MM.1S (cell line): ENCODE measurements around the gene RNF2.

Source experiments
- DNase-seq: peaks from one replicate; pipeline ENCODE4 v3.0.0-alpha.2; 2015
- H2AFZ ChIP-seq: fragments of 300-600 bp; sonication (generic); 2 replicates; pipeline ENCODE4 v1.6.0; 2016; ENCODE audit warnings: antibody characterized with exemption, low read length
- H3F3A ChIP-seq: fragments of 300-600 bp; sonication (generic); 2 replicates; pipeline ENCODE4 v1.6.1; 2016; ENCODE audit warnings: mild to moderate bottlenecking, antibody characterized with exemption, low read length, moderate library complexity, mixed read lengths; ENCODE audit not compliant: insufficient read depth
- H3K27ac ChIP-seq: fragments of 300-600 bp; sonication (generic); 2 replicates; pipeline ENCODE4 v1.5.1; 2016; ENCODE audit warnings: mild to moderate bottlenecking, low read length
- H3K27me3 ChIP-seq: fragments of 300-600 bp; sonication (generic); replicated peaks from 2 replicates; pipeline ENCODE4 v1.6.0; 2016; ENCODE audit warnings: low read length; ENCODE audit not compliant: insufficient read depth
- H3K36me3 ChIP-seq: fragments of 300-600 bp; sonication (generic); replicated peaks from 2 replicates; pipeline ENCODE4 v1.6.1; 2016; ENCODE audit warnings: mild to moderate bottlenecking, low read length, mixed read lengths; ENCODE audit not compliant: insufficient read depth
- H3K4me1 ChIP-seq: fragments of 300-600 bp; sonication (generic); 2 replicates; pipeline ENCODE4 v1.6.1; 2016; ENCODE audit warnings: low read length, mixed read lengths
- H3K4me2 ChIP-seq: fragments of 300-600 bp; sonication (generic); 2 replicates; pipeline ENCODE4 v1.6.0; 2016; ENCODE audit warnings: low read depth, low read length
- H3K4me3 ChIP-seq: fragments of 300-600 bp; sonication (generic); 2 replicates; pipeline ENCODE4 v1.5.1; 2016; ENCODE audit warnings: low read length, mixed read lengths
- H3K79me2 ChIP-seq: fragments of 300-600 bp; sonication (generic); 2 replicates; pipeline ENCODE4 v1.6.1; 2016; ENCODE audit warnings: mixed run types, low read length, mixed read lengths
- H3K9ac ChIP-seq: fragments of 300-600 bp; sonication (generic); 2 replicates; pipeline ENCODE4 v1.6.1; 2016; ENCODE audit warnings: low read length, mixed read lengths
- H3K9me2 ChIP-seq: fragments of 300-600 bp; sonication (generic); replicated peaks from 2 replicates; pipeline ENCODE4 v1.6.1; 2016; ENCODE audit warnings: mild to moderate bottlenecking, low read length, mixed read lengths; ENCODE audit not compliant: insufficient read depth
- H3K9me3 ChIP-seq: fragments of 300-600 bp; sonication (generic); replicated peaks from 2 replicates; pipeline ENCODE4 v1.6.1; 2016; ENCODE audit warnings: mild to moderate bottlenecking, low read length, mixed read lengths; ENCODE audit not compliant: insufficient read depth
- H4K20me1 ChIP-seq: fragments of 300-600 bp; sonication (generic); 2 replicates; pipeline ENCODE4 v1.6.1; 2016; ENCODE audit warnings: mild to moderate bottlenecking, low read length, moderate library complexity, mixed read lengths; ENCODE audit not compliant: insufficient read depth
- CTCF ChIP-seq: fragments of 300-600 bp; sonication (generic); IDR thresholded peaks from 2 replicates; pipeline ENCODE4 v1.5.1; 2016; ENCODE audit warnings: antibody characterized with exemption, low read length, mixed read lengths
- EZH2 ChIP-seq: fragments of 300-600 bp; sonication (generic); optimal IDR thresholded peaks from 2 replicates; pipeline ENCODE3; 2017; ENCODE audit warnings: low read depth, mild to moderate bottlenecking, antibody characterized with exemption, low read length, mixed read lengths
- EZH2phosphoT487 ChIP-seq: fragments of 300-600 bp; sonication (generic); IDR thresholded peaks from 2 replicates; pipeline ENCODE4 v1.6.1; 2018; ENCODE audit warnings: antibody characterized with exemption, low read length

The RNF2 gene

GRCh38 chr1:185110145-185110544, 64.8 kb downstream of the RNF2 start:
- Histone ChIP-seq H3F3A (0 out of 2 replicates have a peak, but pooled peaks cover 4% of the 10 kb centered on the region), H3K4me2 (no peak overlapping the region), H3K9me3 (no peaks in the 10 kb centered on the region), H3K27me3 (no peaks in the 10 kb centered on the region), H3K4me1 (peaks cover 13% of the 10 kb centered on the region), H3K27ac (no peak overlapping the region), H4K20me1 (no peaks in the 10 kb centered on the region), H3K79me2 (no peaks in the 10 kb centered on the region), H3K9ac (no peak overlapping the region), H3K9me2 (no peaks in the 10 kb centered on the region), H3K4me3 (no peak overlapping the region), H3K36me3 (no peaks in the 10 kb centered on the region), H2AFZ (no peak overlapping the region)
- TF ChIP-seq EZH2phosphoT487 (no peak), CTCF (no peak), EZH2 (no peak)
- no peak for DNase-seq

- no peaks in the 10 kb centered on the region for H3K9me2 ChIP-seq
These were observed 66.5 kb downstream of the RNF2 start for GRCh38 chr1:185111873-185112272.

GRCh38 chr1:185112356-185112755, 67.0 kb downstream of the RNF2 start:
- Histone ChIP-seq H3F3A (0 out of 2 replicates have a peak, but pooled peaks cover 4% of the 10 kb centered on the region), H3K79me2 (no peaks in the 10 kb centered on the region), H2AFZ (no peak overlapping the region), H3K9me2 (no peaks in the 10 kb centered on the region), H3K27ac (no peak overlapping the region), H3K9ac (no peak overlapping the region), H3K36me3 (no peaks in the 10 kb centered on the region), H3K9me3 (no peaks in the 10 kb centered on the region), H3K4me2 (no peak overlapping the region), H3K4me3 (no peak overlapping the region), H4K20me1 (no peaks in the 10 kb centered on the region), H3K27me3 (no peaks in the 10 kb centered on the region), H3K4me1 (peaks cover 13% of the 10 kb centered on the region)
- no peak for DNase-seq
- TF ChIP-seq EZH2phosphoT487, result no peak
- TF ChIP-seq CTCF, result no peak
- no peak for TF ChIP-seq EZH2

More at GRCh38 chr1:185111873-185112272, 66.5 kb downstream of the RNF2 start:
- DNase-seq, result no peak
- Histone ChIP-seq H2AFZ (no peak overlapping the region), H4K20me1 (no peaks in the 10 kb centered on the region), H3K36me3 (no peaks in the 10 kb centered on the region), H3K27me3 (no peaks in the 10 kb centered on the region), H3K9ac (no peak overlapping the region), H3K9me3 (no peaks in the 10 kb centered on the region), H3K27ac (no peak overlapping the region), H3K4me2 (peak overlapping the region; percentile 17; the same call in 1 of the 2 replicates), H3K4me1 (peaks cover 13% of the 10 kb centered on the region), H3K79me2 (no peaks in the 10 kb centered on the region), H3F3A (0 out of 2 replicates have a peak, but pooled peaks cover 4% of the 10 kb centered on the region), H3K4me3 (no peak overlapping the region)
- TF ChIP-seq EZH2 (no peak), EZH2phosphoT487 (no peak), CTCF (no peak)
